CD4-positive, alpha-beta T cell treated with Interleukin-2 at 100 ng/mL for 4 hours (primary cell): ENCODE results near the gene PROS1.
"Not testable (repeated sequence)": the region's sequence is repeated elsewhere in the genome, so short reads cannot be mapped to it uniquely, and the experiment has no call there.

Source experiments
- DNase-seq: peaks from one replicate; pipeline ENCODE4 v3.0.0-alpha.2; 2020; ENCODE audit warnings: low spot score

The PROS1 gene

DNA sequence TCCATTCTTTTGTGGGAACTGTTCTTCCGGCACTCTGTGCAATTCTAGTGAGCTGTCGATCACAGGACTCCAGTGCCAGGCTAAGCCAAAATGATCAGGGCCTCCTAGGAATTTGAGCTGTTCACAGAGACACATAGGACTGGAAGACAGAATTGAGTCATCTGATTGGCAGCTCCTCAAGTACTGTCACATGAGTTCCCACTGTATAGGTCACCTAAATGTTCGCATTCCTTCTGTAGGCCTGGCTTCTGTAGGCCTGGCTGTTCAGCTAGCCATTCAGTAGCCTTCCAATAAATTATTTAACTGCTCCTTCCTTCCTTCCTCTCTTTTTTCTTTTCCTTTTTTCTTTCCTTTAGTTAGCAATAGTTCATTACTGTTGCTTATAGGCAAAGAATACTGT lies 4.3 kb downstream of the PROS1 start:
- DNase-seq, result no peak

DNA sequence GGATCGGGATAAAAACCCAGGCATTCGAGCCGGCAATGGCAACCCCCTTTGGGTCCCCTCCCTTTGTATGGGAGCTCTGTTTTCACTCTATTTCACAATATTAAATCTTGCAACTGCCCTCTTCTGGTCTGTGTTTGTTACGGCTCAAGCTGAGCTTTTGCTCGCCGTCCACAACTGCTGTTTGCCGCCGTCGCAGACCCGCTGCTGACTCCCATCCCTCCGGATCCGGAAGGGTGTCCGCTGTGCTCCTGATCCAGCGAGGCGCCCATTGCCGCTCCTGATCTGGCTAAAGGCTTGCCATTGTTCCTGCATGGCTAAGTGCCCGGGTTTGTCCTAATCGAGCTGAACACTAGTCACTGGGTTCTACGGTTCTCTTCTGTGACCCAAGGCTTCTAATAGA lies 8.6 kb downstream of the PROS1 start:
- DNase-seq, result not testable (repeated sequence)

DNA sequence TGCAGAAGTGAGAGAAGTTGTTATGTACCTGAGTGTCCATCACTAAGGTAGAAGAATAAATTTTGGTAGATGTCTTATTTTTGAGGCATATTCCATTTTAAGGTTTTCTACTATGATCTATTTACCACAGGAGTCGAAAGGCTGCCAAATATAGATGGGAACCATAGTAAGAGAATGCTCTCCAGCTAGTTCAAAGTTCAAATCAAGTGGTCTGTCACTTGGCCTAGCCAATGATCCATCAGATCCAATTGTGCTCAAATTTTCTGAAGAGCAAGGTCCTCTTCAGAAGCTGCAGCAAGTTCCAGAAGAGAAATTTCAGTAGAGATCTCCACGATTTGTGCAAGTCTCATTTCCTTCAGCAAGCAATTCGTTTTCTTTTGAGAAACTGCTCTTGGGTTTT lies 10.9 kb downstream of the PROS1 start:
- DNase-seq, result no peak

DNA sequence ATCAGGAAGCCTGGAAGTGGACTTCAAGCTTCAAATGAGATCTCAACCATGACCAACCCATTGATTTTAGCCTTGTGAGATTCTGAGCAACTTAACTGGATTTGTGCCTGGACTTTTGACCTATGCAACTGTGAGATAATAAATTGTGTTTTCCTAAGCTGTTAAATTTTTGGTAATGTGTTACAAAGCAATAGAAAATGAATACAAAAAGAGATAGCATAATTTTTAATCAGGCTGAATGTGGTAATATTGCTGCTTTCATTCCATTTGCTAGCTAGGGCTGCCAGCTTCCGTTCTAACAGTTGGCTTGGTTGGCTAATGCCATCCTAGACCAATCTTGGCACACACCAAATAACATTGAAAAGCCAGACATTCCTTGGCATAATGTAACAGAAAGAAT lies 12.2 kb downstream of the PROS1 start:
- DNase-seq, result no peak

DNA sequence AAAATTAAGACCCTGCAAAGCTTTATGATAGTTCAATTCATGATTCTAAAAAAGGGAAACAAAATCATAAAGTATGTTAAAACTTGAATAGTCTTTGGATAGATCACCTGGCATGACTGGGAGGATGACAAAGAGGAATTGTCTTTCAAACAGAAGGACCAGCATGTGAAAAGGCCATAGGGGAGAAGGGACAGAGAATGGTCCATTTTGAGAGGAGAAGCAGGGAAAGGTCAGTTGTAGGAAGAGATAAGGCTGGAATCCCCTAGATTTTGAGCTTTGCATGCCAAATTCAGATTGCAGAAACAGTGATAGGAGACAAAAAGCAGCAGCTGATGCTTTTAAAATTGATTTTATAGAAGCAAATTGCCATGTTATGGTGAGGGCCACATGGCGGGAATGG lies 12.7 kb downstream of the PROS1 start:
- DNase-seq, result no peak

DNA sequence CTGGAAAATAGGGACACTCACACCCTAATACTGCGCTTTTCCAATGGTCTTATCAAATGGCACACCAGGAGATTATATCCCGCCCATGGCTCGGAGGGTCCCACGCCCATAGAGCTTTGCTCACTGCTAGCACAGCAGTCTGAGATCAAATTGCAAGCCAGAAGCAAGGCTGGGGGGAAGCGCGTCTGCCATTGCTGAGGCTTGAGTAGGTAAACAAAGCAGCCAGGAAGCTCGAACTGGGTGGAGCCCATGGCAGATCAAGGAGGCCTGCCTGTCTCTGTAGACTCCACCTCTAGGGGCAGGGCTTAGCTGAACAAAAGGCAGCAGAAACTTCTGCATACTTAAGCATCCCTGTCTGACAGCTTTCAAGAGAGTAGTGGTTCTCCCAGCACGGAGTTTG lies 23.7 kb downstream of the PROS1 start:
- DNase-seq, result not testable (repeated sequence)

DNA sequence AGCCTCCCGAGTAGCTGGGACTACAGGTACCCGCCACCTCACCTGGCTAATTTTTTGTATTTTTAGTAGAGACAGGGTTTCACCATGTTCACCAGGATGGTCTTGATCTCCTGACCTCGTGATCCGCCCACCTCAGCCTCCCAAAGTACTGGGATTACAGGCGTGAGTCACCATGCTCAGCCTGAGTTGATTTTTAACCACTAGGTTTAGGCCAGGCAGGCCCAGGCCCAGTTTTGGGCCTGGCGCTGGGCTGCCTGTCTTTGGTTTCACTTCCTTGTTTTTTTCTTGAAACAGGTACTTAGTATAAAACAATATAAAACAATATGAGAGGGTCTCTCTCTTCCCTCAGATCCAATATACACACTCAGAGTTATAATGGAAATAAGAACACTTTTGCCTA lies 36.2 kb downstream of the PROS1 start:
- DNase-seq, result not testable (repeated sequence)

DNA sequence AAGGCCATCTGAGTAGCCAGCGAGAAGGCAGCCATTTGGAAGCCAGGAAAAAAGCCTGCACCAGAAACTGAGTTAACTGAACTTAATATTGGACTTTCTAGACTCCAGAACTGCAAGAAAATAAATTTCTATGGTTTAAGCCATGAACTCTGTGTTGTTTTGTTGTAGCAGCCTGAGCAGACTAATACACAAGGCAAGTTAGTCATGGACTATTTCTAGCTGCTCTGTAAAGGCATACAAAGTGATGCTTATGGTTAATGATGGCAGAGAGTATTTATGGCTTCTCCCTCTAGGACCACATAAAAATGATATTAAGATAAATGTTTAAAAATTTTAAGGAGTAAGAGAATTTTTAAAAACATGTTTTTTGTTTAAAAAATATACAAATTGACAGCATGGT lies 37.1 kb downstream of the PROS1 start:
- no peak for DNase-seq

DNA sequence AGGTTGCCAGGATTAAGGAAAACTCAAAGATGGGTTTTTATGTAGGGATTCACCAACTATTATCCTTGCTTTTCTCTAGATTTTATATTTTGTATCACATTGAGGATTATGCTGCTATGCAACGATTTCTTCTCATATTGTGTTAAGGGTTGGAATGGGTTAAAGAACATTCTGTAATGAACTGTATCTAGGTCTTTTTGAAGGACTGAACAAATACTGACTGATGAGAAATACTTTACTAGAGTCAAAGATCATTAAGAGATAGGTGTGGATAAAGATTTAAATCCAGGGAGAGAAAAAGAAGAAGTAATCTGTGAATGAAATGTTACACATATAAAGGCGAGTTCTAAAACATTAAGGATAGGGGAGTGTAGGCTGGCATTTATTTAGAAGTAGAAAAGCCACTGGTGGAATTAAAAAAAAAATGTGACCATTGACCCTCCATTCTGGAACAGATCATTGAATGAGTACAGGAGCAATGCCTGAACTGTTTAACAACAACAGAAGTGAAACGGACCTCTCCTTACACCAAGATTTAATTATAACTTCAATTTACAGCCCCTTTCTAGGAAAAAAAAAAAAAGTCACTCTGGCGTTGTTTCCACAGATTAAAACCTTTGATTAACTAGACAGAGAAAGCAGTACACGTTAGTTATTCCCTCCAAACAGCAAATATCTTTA lies 39.2 kb downstream of the PROS1 start:
- DNase-seq, result no peak

DNA sequence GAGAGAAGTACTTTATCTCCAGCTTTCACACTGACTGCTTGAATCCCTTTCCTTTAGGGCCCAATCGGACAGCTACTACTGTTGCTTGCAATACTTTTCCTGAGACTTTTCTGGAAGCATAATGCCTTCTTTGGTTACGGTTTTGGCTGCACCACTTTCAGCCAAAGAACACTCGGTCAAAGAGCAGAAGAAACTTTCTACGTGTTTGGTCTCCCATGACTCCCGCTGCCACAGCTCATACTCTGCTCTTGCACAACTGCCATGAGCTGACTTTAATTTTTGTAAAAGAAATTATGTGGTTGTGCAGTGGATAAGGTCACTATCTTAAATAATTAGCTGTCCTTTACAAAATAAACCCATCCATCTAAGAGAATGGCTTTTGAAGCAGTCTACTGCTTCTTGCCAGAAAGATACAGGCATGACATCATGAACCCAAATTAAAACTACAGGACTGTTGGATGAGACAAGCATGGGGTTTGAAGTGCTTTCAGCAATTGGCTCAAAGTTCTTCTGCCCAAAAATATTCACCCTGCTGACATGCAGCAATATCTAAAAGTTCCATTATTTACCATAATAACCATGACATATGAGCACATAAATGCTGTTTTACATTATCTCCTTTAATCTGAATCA lies 42.0 kb downstream of the PROS1 start:
- DNase-seq, result no peak

DNA sequence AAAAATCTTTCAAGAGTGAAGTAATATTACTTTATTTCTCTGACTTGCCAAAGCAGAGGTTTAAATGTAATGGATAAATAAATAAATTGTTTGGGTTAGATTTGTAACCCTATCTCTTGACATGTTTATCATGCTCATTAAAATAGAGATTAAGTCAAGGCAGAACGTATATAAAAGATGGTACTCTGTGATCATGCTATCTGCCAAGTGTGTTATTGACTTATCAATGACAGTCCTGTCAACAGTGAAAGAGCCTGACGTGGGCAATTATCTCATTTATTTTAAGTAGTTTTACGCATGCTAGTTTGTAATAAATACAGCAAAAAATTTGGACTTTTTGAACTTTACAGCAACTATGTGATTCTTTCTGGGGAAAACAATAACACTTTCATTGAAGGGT lies 43.7 kb downstream of the PROS1 start:
- no peak for DNase-seq

DNA sequence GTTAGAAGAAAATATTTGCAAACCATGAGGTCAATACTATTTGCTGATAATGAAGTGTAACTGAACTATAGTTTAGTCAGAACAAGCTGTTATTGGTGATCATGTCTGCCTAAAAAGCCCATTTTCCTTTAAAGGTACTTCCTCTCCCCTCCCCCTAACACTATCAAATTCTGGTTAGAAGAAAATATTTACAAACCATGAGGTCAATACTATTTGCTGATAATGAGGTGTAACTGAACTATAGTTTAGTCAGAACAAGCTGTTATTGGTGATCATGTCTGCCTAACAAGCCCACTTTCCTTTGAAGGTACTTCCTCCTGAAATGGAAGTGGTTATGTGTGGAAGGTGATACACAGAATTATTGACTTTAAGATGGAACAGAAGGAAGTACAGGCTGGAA lies 46.9 kb downstream of the PROS1 start:
- no peak for DNase-seq

DNA sequence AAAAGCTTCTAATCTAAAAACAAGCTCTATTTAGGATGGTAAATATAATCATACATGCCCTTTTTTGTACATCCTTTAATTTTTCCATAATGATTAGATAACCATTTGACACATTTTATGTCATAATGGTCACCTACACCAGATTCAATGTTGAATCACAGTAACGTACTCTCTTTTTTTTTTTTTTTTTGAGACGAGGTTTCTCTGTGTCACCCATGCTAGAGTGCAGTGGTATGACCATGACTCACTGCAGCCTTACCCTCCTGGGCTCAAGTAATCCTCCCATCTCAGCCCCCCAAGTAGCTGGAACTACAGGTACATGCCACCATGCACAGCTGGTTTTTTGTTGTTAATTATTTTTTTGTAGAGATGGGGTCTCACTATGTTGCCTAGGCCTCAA lies 49.2 kb downstream of the PROS1 start:
- no peak for DNase-seq

DNA sequence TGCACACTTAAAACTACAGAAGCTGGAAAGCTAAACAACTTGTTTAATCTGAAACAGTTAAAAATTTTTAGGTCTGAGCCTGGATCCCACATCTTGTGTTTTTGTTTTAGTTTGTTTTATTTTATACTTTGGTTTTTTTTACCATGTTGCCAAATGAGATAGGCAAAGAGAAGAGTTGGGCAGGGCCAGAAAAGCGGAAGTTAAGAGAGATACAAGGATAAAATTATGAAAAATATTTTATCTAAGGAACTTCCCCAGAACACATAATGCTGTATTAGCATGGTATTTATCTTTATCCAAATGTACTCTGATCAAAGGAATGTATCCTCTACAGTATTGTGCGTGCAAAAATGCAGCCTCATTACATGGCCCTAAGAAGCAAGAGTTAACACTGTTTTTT lies 50.7 kb downstream of the PROS1 start:
- no peak for DNase-seq

DNA sequence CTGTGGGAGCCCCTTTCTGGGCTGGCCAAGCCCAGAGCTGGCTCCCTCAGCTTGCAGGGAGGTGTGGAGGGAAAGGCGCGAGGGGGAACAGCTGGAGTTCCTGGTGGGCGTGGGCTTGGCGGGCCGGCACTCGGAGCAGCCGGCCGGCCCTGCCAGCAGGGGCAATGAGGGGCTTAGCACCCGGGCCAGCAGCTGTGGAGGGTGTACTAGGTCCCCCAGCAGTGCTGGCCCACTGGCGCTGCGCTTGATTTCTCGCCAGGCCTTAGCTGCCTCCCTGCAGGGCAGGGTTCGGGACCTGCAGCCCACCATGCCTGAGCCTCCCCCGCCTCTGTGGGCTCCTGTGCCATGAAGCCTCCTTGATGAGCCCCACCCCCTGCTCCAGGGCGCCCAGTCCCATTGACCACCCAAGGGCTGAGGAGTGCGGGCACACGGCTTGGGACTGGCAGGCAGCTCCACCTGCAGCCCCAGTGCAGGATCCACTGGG lies 56.1 kb downstream of the PROS1 start:
- not testable (repeated sequence) for DNase-seq

DNA sequence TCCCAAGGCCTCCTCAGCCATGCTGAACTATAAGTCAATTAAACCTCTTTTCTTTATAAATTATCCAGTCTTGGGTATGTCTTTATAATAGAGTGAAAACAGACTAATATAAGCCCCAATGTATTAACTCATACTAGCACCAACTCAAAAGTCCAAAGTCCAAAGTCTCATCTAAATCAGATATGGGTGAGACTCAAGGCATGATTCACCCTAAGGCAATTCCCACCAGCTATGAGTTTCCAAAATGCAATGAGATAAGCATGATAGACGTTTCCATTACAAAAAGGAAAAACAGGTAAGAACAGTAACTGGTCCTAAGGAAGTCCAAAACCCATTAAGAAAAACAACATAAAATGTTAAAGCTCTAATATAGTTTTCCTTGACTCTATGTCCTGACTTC lies 60.1 kb downstream of the PROS1 start:
- not testable (repeated sequence) for DNase-seq

DNA sequence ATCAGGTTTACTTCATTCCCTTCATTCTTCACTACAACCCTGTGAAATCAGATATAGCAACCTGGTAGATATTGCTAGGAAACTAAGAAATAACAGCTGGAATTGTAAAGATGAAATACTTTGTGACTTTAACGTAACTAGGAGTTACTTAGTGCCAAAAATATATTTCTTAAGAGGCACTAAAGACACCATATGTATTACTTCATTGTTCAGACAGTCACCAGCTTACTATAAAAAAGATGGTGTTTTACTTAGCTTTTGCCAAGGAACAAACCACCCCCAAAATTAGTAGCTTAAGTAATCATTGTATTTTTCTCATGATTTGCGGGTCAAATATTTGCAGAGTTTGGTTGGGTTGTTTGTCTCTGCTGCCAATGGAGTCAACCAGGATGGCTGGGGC lies 62.5 kb downstream of the PROS1 start:
- DNase-seq, result no peak

DNA sequence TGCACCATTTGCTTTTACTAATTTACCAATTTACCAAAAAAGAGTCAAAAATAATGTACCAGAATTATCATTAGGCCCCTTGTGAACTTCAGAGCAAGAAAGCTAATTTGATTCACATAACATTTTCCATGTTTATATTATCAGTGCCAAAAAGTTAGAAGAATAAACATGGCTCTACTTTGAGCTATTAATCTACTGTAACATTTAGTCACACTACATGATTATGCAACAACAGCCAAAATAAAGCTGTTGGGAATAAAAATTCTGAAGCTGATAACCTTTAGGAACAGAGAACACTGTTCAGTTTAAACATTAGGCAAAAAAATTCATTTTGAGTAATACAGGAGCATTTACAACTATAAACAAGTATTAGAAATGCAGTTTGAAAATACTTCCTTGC lies 63.6 kb downstream of the PROS1 start:
- no peak for DNase-seq

DNA sequence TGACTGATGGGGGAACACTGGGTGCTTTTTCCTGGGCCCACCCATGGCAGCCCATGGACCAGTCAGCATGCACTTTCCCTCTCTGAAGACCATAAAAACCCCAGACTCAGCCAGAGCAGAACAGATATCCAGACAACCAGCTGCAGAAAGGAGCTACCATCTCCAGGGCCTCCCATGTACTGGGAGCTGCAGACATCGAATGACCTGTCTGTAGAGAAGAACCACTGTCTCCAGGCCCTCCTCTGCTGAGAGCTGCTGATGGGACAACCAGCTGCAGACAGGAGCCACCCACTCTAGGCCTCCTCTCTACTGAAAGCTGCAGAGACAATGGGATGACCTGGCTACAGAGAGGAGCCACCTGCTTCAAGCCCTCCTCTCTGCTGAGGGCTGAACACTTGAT lies 66.6 kb downstream of the PROS1 start:
- DNase-seq, result no peak

DNA sequence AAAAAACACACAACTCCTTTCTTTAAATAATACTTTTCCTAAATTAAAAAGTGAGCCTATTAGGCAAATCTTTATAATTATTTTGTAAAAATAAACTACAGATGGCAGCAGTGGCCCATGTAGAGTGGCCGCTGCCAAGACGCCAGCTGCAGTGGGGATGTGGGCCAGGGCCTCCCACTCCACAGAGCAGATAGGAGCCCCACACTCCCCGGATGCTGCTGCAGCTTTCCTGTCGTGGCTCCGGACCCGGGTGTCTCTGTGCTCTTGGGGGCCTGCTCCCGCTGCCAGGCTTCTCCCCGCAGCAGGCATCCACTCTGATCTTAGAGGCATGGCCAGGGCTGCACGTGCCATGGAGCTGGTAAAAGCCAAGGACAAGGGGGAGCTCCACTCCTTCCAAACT lies 67.5 kb downstream of the PROS1 start:
- DNase-seq, result no peak

DNA sequence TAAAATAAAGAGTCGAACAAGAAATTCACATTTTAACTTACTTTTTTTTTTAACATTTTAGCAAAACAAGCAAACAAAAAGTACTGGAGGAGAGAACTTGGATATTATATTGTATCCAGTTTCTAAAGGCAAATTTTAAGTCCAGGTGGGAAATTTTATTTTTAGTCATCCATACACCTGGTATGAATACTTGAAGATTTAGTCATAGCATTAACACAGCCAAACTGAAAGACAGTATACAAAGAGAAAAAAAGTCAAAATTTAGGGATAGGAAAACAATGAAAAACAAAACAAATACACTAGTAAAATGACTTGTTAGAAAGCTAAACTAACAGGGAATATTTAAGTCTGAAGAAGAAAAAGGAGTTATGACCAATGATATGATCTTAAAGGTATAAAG lies 69.1 kb downstream of the PROS1 start:
- no peak for DNase-seq

DNA sequence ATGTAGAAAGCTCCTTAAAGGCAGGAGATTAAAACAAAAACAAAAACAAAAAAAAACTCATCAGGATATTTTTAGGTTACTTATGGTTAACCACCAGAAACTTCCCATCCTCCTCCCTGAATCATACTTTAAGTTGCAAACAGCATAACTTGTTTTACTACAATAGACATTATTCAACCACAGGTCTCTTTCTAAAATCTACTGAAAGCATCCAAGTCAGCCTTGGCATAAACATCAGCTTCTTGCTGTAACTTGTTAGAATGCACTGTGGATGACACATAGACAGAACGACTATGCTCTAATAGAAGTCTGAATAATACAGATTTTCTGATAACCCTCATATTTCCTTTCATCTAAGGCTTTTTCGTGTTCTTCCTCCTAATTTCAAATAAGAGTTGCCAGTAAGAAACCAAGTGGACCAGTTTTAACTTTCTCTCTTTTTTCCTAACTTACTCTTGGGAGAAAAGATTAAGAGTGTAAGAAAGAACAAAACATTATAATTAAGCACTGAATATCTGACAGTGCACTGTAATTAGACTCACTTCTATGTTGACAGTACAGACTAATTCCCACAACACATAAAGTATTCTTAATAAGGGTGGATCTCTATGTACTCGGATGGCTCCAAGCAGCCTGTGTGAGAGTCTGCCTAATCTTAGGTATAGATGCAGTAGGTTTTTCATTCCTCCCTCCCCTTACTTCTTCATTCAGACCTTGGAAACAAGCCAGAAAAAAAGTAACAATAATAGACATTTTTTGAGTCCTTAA lies 95.3 kb downstream of the PROS1 start:
- DNase-seq, result not testable (repeated sequence)

DNA sequence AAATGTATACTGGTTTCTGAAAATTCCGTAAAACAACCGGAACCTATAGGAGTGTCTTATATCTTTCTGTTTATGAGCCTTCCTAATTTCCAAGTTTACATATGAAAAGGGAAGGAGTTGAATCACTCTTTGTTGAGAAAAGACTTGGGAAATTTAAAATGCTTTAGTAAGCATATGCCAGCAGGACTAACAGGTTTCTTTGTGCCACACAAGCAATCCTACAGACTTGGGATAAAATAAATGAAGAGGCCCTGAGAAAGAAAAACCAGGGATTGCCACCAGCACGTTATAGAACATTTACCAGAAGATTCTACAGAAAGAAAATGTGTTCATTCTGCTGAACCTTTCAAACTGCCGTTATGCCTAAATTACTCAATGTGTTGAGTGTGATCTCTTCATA lies 96.3 kb downstream of the PROS1 start:
- DNase-seq, result not testable (repeated sequence)
